LNCAP (cell line): ENCODE results near the gene SOCS1.

Experiments used
- CTCF ChIP-seq: fragments of 450-650 bp; IDR thresholded peaks from 2 replicates; pipeline ENCODE4 v1.5.1; 2017; ENCODE audit warnings: mild to moderate bottlenecking

The SOCS1 gene

GRCh38 chr16:11272484-11272883 is 16.5 kb upstream of the SOCS1 start:
- no peak for TF ChIP-seq CTCF

GRCh38 chr16:11271610-11272009 is 15.6 kb upstream of the SOCS1 start:
- TF ChIP-seq CTCF = no peak

GRCh38 chr16:11270602-11271162 is 14.7 kb upstream of the SOCS1 start:
- no peak for TF ChIP-seq CTCF

- TF ChIP-seq CTCF = no peak
Measured at GRCh38 chr16:11268921-11269375, 12.9 kb upstream of the SOCS1 start, which contains the start of gene TNP2. TNP2 (minus strand) TSS chr16:11269325; CDS start chr16:11269262, 63 bp downstream.

- TF ChIP-seq CTCF = no peak
Measured at GRCh38 chr16:11265124-11265523, 9.1 kb upstream of the SOCS1 start.

GRCh38 chr16:11264155-11264832 is 8.3 kb upstream of the SOCS1 start:
- TF ChIP-seq CTCF = no peak

- TF ChIP-seq CTCF = no peak
Measured at GRCh38 chr16:11263737-11264136, 7.7 kb upstream of the SOCS1 start.

- TF ChIP-seq CTCF = no peak
Measured at GRCh38 chr16:11262915-11263314, 6.9 kb upstream of the SOCS1 start.
